SK-MEL-5 (cell line): Measurements from ENCODE around the gene TPSB2. TPM values are rescaled to one million over a fixed set of nuclear protein-coding genes. Genes with fewer than 3 reads are reported as not detected.
"Not testable (repeated sequence)": the region's sequence is repeated elsewhere in the genome, so short reads cannot be mapped to it uniquely, and the experiment has no call there.

Experiments used
- DNase-seq: peaks from one replicate; pipeline ENCODE4 v3.0.0-alpha.2; 2016; ENCODE audit warnings: low read depth, low spot score
- in situ Hi-C: cut with HindIII; loops from 2 replicates; pipeline ENCODE4 v1.10.0; 2016; ENCODE audit warnings: low sequenced_read_pairs, high pct_unique_total_duplicates, low pct_unique_long_range_greater_than_20kb
- total RNA-seq: library from RNA; depleted of rRNA; stranded (reverse); fragments of >200 nt; shearing (Covaris generic); gene quantifications from 2 replicates; pipeline ENCODE4 v1.2.3, GENCODE V29; 2014

Gene TPSB2
- total RNA-seq, 1 experiment from 2014 or later, result not detected

- DNase-seq, result no peak
- in situ Hi-C loops, result no loop called here
Observed at GRCh38 chr16:1214719-1215118, 15.3 kb downstream of the TPSB2 start.

GRCh38 chr16:1213796-1214372 lies 16.1 kb downstream of the TPSB2 start:
- no peak for DNase-seq
- in situ Hi-C loops, result no loop called here

GRCh38 chr16:1213231-1213630 lies 16.8 kb downstream of the TPSB2 start:
- in situ Hi-C loops, result no loop called here
- no peak for DNase-seq

GRCh38 chr16:1212616-1213194 lies 17.3 kb downstream of the TPSB2 start:
- in situ Hi-C loops, result no loop called here
- no peak for DNase-seq

GRCh38 chr16:1211451-1212268 lies 18.3 kb downstream of the TPSB2 start:
- in situ Hi-C loops, result no loop called here
- no peak for DNase-seq

GRCh38 chr16:1210461-1210860 lies 19.5 kb downstream of the TPSB2 start:
- in situ Hi-C loops, result no loop called here
- DNase-seq, result no peak

GRCh38 chr16:1209081-1209480 lies 20.9 kb downstream of the TPSB2 start:
- in situ Hi-C loops, result no loop called here
- DNase-seq, result no peak

- in situ Hi-C loops, result no loop called here
- DNase-seq, result no peak
Observed at GRCh38 chr16:1208239-1208830, 21.6 kb downstream of the TPSB2 start.

- in situ Hi-C loops, result no loop called here
- DNase-seq, result no peak
Observed at GRCh38 chr16:1206786-1207185, 23.2 kb downstream of the TPSB2 start.

GRCh38 chr16:1206326-1206725 lies 23.7 kb downstream of the TPSB2 start:
- no peak for DNase-seq
- in situ Hi-C loops, result no loop called here

GRCh38 chr16:1204933-1205332 lies 25.1 kb downstream of the TPSB2 start:
- in situ Hi-C loops, result no loop called here
- no peak for DNase-seq

- in situ Hi-C loops, result no loop called here
- DNase-seq, result no peak
Observed at GRCh38 chr16:1202274-1202673, 27.7 kb downstream of the TPSB2 start.

- in situ Hi-C loops, result no loop called here
- DNase-seq, result no peak
Observed at GRCh38 chr16:1201444-1201843, 28.5 kb downstream of the TPSB2 start.

GRCh38 chr16:1200014-1200627 lies 29.9 kb downstream of the TPSB2 start:
- in situ Hi-C loops, result no loop called here
- no peak for DNase-seq

GRCh38 chr16:1199347-1200013 lies 30.5 kb downstream of the TPSB2 start:
- in situ Hi-C loops, result no loop called here
- DNase-seq, result peak; percentile 13

- in situ Hi-C loops, DNase-seq: not testable (repeated sequence)
Observed at GRCh38 chr16:1198671-1199346, 31.2 kb downstream of the TPSB2 start.

GRCh38 chr16:1198194-1198593 lies 31.8 kb downstream of the TPSB2 start:
- no peak for DNase-seq
- in situ Hi-C loops, result no loop called here
